ENCODE measurements around the gene PTP4A1. TPM values are rescaled to one million over a fixed set of nuclear protein-coding genes. Genes with fewer than 3 reads are reported as not detected.

The PTP4A1 gene
- polyA plus RNA-seq, 1 donor from 2014 or later: 57.6 TPM

- no peak for TF ChIP-seq TAF1 (IDR thresholded peaks at IDR 0.05; ENCODE audit: low read depth)
- no peak for TF ChIP-seq REST (IDR thresholded peaks at IDR 0.05; ENCODE audit: borderline replicate concordance)
- TF ChIP-seq MXI1 (conservative IDR thresholded peaks at IDR 0.05; ENCODE audit: poor library complexity, severe bottlenecking): no peak
- TF ChIP-seq RAD21 (conservative IDR thresholded peaks at IDR 0.05): no peak
- no peak overlapping the region for H3K27ac ChIP-seq (ENCODE audit: low read length)
Measured at GRCh38 chr6:63561288-63561687, 11.0 kb upstream of the PTP4A1 start.

GRCh38 chr6:63563235-63563634 is 9.0 kb upstream of the PTP4A1 start:
- Histone ChIP-seq H3F3A (ENCODE audit: insufficient read depth, low read length, poor library complexity, severe bottlenecking) (no peaks in the 10 kb centered on the region), H3K9me3 (ENCODE audit: low read length) (no peaks in the 10 kb centered on the region), H3K36me3 (ENCODE audit: insufficient read depth, low read length) (no peaks in the 10 kb centered on the region), H3K27ac (ENCODE audit: low read length) (no peak overlapping the region), H3K4me3 (ENCODE audit: low read length) (no peak overlapping the region), H4K20me1 (ENCODE audit: insufficient read depth) (no peaks in the 10 kb centered on the region), H3K9ac (ENCODE audit: low read length) (no peak overlapping the region), H3K79me2 (replicated peaks; ENCODE audit: insufficient read depth, low read length) (no peaks in the 10 kb centered on the region), H3K4me2 (ENCODE audit: low read length) (no peak overlapping the region), H3K9me2 (ENCODE audit: insufficient read depth, low read length) (no peaks in the 10 kb centered on the region), H2AFZ (ENCODE audit: low read depth, low read length) (no peak overlapping the region), H3K27me3 (ENCODE audit: insufficient read depth, low read depth, low read length) (no peaks in the 10 kb centered on the region)
- TF ChIP-seq RAD21 (conservative IDR thresholded peaks at IDR 0.05) (no peak), CTCF (IDR thresholded peaks at IDR 0.05; ENCODE audit: poor library complexity, severe bottlenecking) (no peak), POLR2AphosphoS5 (IDR thresholded peaks at IDR 0.05) (no peak), MXI1 (conservative IDR thresholded peaks at IDR 0.05; ENCODE audit: poor library complexity, severe bottlenecking) (no peak), TAF1 (IDR thresholded peaks at IDR 0.05; ENCODE audit: low read depth) (no peak), SMC3 (conservative IDR thresholded peaks at IDR 0.05; ENCODE audit: poor library complexity) (no peak), REST (IDR thresholded peaks at IDR 0.05; ENCODE audit: borderline replicate concordance) (no peak), EP300 (conservative IDR thresholded peaks at IDR 0.05; ENCODE audit: poor library complexity, severe bottlenecking) (no peak), EZH2 (IDR thresholded peaks at IDR 0.05; ENCODE audit: borderline replicate concordance, insufficient read depth, low read length, poor library complexity, severe bottlenecking) (no peak)

More at GRCh38 chr6:63561288-63561687, 11.0 kb upstream of the PTP4A1 start:
- H3K9ac ChIP-seq (ENCODE audit: low read length): no peak overlapping the region
- H3K27me3 ChIP-seq (ENCODE audit: insufficient read depth, low read depth, low read length): no peaks in the 10 kb centered on the region
- no peak overlapping the region for H2AFZ ChIP-seq (ENCODE audit: low read depth, low read length)
- no peaks in the 10 kb centered on the region for H3K9me2 ChIP-seq (ENCODE audit: insufficient read depth, low read length)
- no peaks in the 10 kb centered on the region for H3F3A ChIP-seq (ENCODE audit: insufficient read depth, low read length, poor library complexity, severe bottlenecking)
- no peaks in the 10 kb centered on the region for H4K20me1 ChIP-seq (ENCODE audit: insufficient read depth)
- no peaks in the 10 kb centered on the region for H3K36me3 ChIP-seq (ENCODE audit: insufficient read depth, low read length)
- H3K4me3 ChIP-seq (ENCODE audit: low read length): no peak overlapping the region
- no peak overlapping the region for H3K4me2 ChIP-seq (ENCODE audit: low read length)
- H3K79me2 ChIP-seq (replicated peaks; ENCODE audit: insufficient read depth, low read length): no peaks in the 10 kb centered on the region
- no peaks in the 10 kb centered on the region for H3K9me3 ChIP-seq (ENCODE audit: low read length)

All from neural cell (in vitro differentiated cells).